ENCODE measurements around the gene HPN. TPM values are rescaled to one million over a fixed set of nuclear protein-coding genes. Genes with fewer than 3 reads are reported as not detected.

The HPN gene
- total and polyA plus RNA-seq, 2 of the 13 experiments (the other 11 are each of a cell fraction or from before 2014, with no cell fraction given) = 46.7 to 261 TPM

DNA sequence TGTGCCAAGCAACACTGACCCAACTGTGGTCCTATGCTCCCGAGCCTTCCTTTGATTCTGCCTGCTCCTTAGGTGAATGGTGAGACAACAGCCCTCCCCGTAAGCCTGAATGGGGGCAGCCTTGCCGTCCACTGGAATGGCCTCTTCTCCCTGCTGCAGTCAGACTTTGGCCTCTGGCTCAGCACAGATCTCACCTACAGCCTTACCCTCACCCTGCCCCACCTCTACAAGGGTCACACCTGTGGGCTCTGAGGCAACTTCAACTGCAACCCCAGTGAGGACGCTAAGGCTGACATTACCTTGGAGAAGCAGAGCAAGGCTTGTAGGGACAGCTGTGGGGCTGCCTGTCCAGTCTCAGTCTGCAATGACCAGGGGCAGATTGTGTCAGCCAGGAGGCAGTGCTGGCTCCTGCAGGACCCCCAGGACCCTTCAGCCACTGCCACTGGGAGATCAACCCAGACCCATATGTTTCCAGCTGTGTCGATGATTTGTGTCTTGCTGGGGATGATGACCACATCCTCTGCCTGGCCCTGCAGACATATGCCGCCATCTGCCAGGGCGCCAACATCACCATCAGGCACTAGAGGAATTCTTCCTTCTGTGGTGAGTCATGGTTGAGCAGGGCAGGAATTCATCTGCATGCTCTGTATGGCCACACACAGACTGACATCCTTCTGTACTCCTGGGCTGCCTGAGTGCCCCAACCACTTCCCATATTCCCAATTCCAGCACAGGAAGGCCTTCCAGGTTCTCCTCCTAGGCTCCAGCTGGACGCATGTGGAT is 46.8 kb downstream of the HPN start:
- intact Hi-C loops (cut with micrococcal nuclease; ENCODE audit: unreplicated experiment) (no loop called here), in situ Hi-C loops (cut with HindIII; ENCODE audit: extremely low pct_ligation_motif_present, low pct_unique_long_range_greater_than_20kb) (no loop called here)
- H3K27me3 ChIP-seq (ENCODE audit: control insufficient read depth in 1 of 2, insufficient read depth in 2 of 2, low read length in 2 of 2) = peaks cover 0 to 18% of the 10 kb centered on the region in 2 experiments; a peak in 2 of 5 replicates
- DNase-seq (ENCODE audit: low spot score) (no peak), FAIRE-seq (no peak), ATAC-seq (peak; percentile 56)
- ChIA-PET CTCF (ENCODE audit: low intra/inter-chr PET ratio, low total read pairs) (no interaction called here), POLR2A (no interaction called here)
- no peaks in the 10 kb centered on the region for H3K36me3 ChIP-seq (replicated peaks in 1 of 2; ENCODE audit: control insufficient read depth in 1 of 2, insufficient read depth in 2 of 2, low read length in 2 of 2)
- H3K4me3 ChIP-seq (replicated peaks in 1 of 3; ENCODE audit: insufficient read depth in 1 of 3, low read depth in 2 of 3, low read length in 3 of 3) = no peak overlapping the region
- no peak overlapping the region for H3K27ac ChIP-seq (ENCODE audit: extremely low read length, insufficient read depth, low read length)
- WGBS (ENCODE audit: low lambda C conversion rate) = 29% methylated on average over 6 of the region's 8 CpGs
- no peaks in the 10 kb centered on the region for H4K20me1 ChIP-seq (ENCODE audit: insufficient read depth, low read length)
- no TSS peak for BruUV-seq (replicated peaks)
- H3K9me3 ChIP-seq (ENCODE audit: low read length) = no peaks in the 10 kb centered on the region
- no peak overlapping the region for H3K9ac ChIP-seq (ENCODE audit: insufficient read depth, low read depth, low read length)
- no peaks in the 10 kb centered on the region for H3K79me2 ChIP-seq (ENCODE audit: insufficient read depth, low read length)
- no peak overlapping the region for H3K4me2 ChIP-seq (ENCODE audit: low read depth, low read length)
- TF ChIP-seq, protein P1, sequence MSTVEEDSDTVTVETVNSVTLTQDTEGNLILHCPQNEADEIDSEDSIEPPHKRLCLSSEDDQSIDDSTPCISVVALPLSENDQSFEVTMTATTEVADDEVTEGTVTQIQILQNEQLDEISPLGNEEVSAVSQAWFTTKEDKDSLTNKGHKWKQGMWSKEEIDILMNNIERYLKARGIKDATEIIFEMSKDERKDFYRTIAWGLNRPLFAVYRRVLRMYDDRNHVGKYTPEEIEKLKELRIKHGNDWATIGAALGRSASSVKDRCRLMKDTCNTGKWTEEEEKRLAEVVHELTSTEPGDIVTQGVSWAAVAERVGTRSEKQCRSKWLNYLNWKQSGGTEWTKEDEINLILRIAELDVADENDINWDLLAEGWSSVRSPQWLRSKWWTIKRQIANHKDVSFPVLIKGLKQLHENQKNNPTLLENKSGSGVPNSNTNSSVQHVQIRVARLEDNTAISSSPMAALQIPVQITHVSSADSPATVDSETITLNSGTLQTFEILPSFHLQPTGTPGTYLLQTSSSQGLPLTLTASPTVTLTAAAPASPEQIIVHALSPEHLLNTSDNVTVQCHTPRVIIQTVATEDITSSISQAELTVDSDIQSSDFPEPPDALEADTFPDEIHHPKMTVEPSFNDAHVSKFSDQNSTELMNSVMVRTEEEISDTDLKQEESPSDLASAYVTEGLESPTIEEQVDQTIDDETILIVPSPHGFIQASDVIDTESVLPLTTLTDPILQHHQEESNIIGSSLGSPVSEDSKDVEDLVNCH (CRISPR knock-in tag; IDR thresholded peaks at IDR 0.05) = no peak
- TF ChIP-seq ZNF337 (CRISPR knock-in tag; IDR thresholded peaks at IDR 0.05; ENCODE audit: borderline replicate concordance, low read depth) (no peak), ZNF468 (CRISPR knock-in tag; IDR thresholded peaks at IDR 0.05) (no peak), ZNF264 (CRISPR knock-in tag; IDR thresholded peaks at IDR 0.05) (no peak), BORCS8-MEF2B (CRISPR knock-in tag; IDR thresholded peaks at IDR 0.05) (no peak), ZFP41 (CRISPR knock-in tag; IDR thresholded peaks at IDR 0.05; ENCODE audit: borderline replicate concordance) (no peak), FOSL2 (CRISPR knock-in tag; IDR thresholded peaks at IDR 0.05) (0 out of 2 replicates have a peak, but pooled peaks have one; percentile 31), ZBTB33 (CRISPR knock-in tag; IDR thresholded peaks at IDR 0.05) (peak; percentile 76)
- no peak overlapping the region for H2AFZ ChIP-seq (ENCODE audit: low read length)
- peaks cover 31% of the 10 kb centered on the region for H3K4me1 ChIP-seq (ENCODE audit: insufficient read depth, low read length)
